ENCODE results near the gene NANP. TPM values are rescaled to one million over a fixed set of nuclear protein-coding genes. Genes with fewer than 3 reads are reported as not detected.

NANP gene
- total and polyA plus RNA-seq, 2 of the 13 experiments (the other 11 are each of a cell fraction or from before 2014, with no cell fraction given): 8.9 to 21.5 TPM

Small RNAs within 50 kb of the gene (small RNA-seq; reads per million reads assigned to genes)
- 0 reads per million in 3 experiments for gene RN7SL594P (ENCODE audit: insufficient read depth in 2 of 3, insufficient read length in 3 of 3, low read depth in 2 of 3, low replicate concordance in 1 of 3)
- gene RNU6ATAC17P (ENCODE audit: insufficient read depth in 2 of 3, insufficient read length in 3 of 3, low read depth in 2 of 3, low replicate concordance in 1 of 3): 0 reads per million in 3 experiments

Other genes starting within 250 kb of the NANP start
- gene ABHD12, start 233.2 kb downstream of the NANP start, total RNA-seq (2016; rRNA removed; fragmentation: Illumina TruSeq; extraction: Trizol): 43.1 and 72.1 TPM in 2 replicates
- 23.5 and 28.9 TPM in 2 replicates for gene ABHD12, start 233.2 kb downstream of the NANP start, polyA plus RNA-seq (2011; rRNA removed)
- gene GINS1, start 216.3 kb downstream of the NANP start, total RNA-seq (2016; rRNA removed; fragmentation: Illumina TruSeq; extraction: Trizol): 59.9 and 74.6 TPM in 2 replicates
- gene GINS1, start 216.3 kb downstream of the NANP start, polyA plus RNA-seq (2011; rRNA removed): 10.3 and 14.6 TPM in 2 replicates
- 23.3 and 34.3 TPM in 2 replicates for gene NINL, start 38.5 kb downstream of the NANP start, total RNA-seq (2016; rRNA removed; fragmentation: Illumina TruSeq; extraction: Trizol)
- 32.3 and 34.6 TPM in 2 replicates for gene NINL, start 38.5 kb downstream of the NANP start, polyA plus RNA-seq (2011; rRNA removed)
- gene ZNF337, start 72.8 kb upstream of the NANP start, total RNA-seq (2016; rRNA removed; fragmentation: Illumina TruSeq; extraction: Trizol): 19.0 and 19.6 TPM in 2 replicates
- 17.0 and 22.8 TPM in 2 replicates for gene ZNF337, start 72.8 kb upstream of the NANP start, polyA plus RNA-seq (2011; rRNA removed)

Measured in HepG2 (cell line).